ENCODE results near the gene ANKRD28. TPM values are rescaled to one million over a fixed set of nuclear protein-coding genes. Genes with fewer than 3 reads are reported as not detected.

The ANKRD28 gene
- total and polyA plus RNA-seq, 2 of the 4 experiments (the other 2 are of a cell fraction) = 52.6 to 211 TPM

GRCh38 chr3:15726043-15726442 is 71.7 kb downstream of the ANKRD28 start:
- no peak overlapping the region for H2AK9ac ChIP-seq (replicated peaks; ENCODE audit: low read depth, low read length, poor library complexity)
- 0 out of 4 replicates have a peak overlapping the region, but pooled peaks of 1 of the 2 experiments have one; percentile 44 for H4K8ac ChIP-seq (ENCODE audit: low read depth in 2 of 2, low read length in 2 of 2)
- no peak overlapping the region for H2BK15ac ChIP-seq (ENCODE audit: low read depth, low read length)
- H3K4me3 ChIP-seq (ENCODE audit: insufficient read depth, low read depth, low read length) = no peak overlapping the region
- intact Hi-C loops (cut with micrococcal nuclease) = no loop called here
- peaks cover 41% of the 10 kb centered on the region for H3K36me3 ChIP-seq (ENCODE audit: control insufficient read depth, insufficient read depth, low read length)
- H3K23ac ChIP-seq (ENCODE audit: low read depth, low read length) = no peak overlapping the region; the same call in 1 of the 2 replicates
- no peak overlapping the region for H2BK120ac ChIP-seq (ENCODE audit: low read depth, low read length)
- peaks cover 10% of the 10 kb centered on the region for H3K9me1 ChIP-seq (ENCODE audit: insufficient read depth, low read length)
- H3K4me2 ChIP-seq (ENCODE audit: low read depth, low read length) = peak overlapping the region; percentile 48; the same call in 1 of the 2 replicates
- no peaks in the 10 kb centered on the region for H3K27me3 ChIP-seq (ENCODE audit: control insufficient read depth, insufficient read depth, low read length)
- ATAC-seq (ENCODE audit: low read depth) (peak; percentile 74), DNase-seq (peak; percentile 54)
- no peak overlapping the region for H4K5ac ChIP-seq (ENCODE audit: low read depth, low read length)
- CTCF ChIA-PET = interaction anchor here (0.9 kb wide), 1 partner anchor 54 kb away, joined by 3 read pairs; no protein-coding TSS in a partner anchor
- H2BK5ac ChIP-seq (ENCODE audit: low read depth, low read length, poor library complexity, severe bottlenecking) = peak overlapping the region; percentile 52
- BruUV-seq (replicated peaks) = no TSS peak
- H4K20me1 ChIP-seq (ENCODE audit: insufficient read depth, low read length) = no peaks in the 10 kb centered on the region
- peaks cover 5% of the 10 kb centered on the region for H3K4me1 ChIP-seq (ENCODE audit: control insufficient read depth, insufficient read depth, low read length)
- POLR2A ChIA-PET (ENCODE audit: unreplicated experiment) = no interaction called here
- no peak overlapping the region for H2AFZ ChIP-seq (replicated peaks; ENCODE audit: low read length, poor library complexity)
- H4K91ac ChIP-seq (ENCODE audit: insufficient read depth, low read depth, low read length) = no peak overlapping the region
- no peak overlapping the region for H3K18ac ChIP-seq (ENCODE audit: low read depth, low read length)
- in situ Hi-C loops (cut with MboI; ENCODE audit: low sequenced_read_pairs) = no loop called here
- H3K9ac ChIP-seq (ENCODE audit: low read depth, low read length) = no peak overlapping the region
- dilution Hi-C loops (cut with HindIII; ENCODE audit: low sequenced_read_pairs, unreplicated experiment) = no loop called here
- no peak overlapping the region for H3K27ac ChIP-seq (ENCODE audit: insufficient read depth, low read length)
- H3K56ac ChIP-seq (ENCODE audit: extremely low read depth, insufficient read depth, low read length) = no peak overlapping the region
- no peak overlapping the region for H2AK5ac ChIP-seq (ENCODE audit: low read depth, low read length)
- no peak overlapping the region for H2BK20ac ChIP-seq (ENCODE audit: low read depth, low read length)
- no CpG with 5 or more reads among the region's 2 CpGs for WGBS, 2 experiments (ENCODE audit: extremely low coverage in 2 of 2, insufficient read length in 1 of 2)
- H3K14ac ChIP-seq (replicated peaks; ENCODE audit: low read depth, low read length) = no peak overlapping the region
- TF ChIP-seq RAD21 (IDR thresholded peaks at IDR 0.05; ENCODE audit: low read length) (no peak), FOS (IDR thresholded peaks at IDR 0.05; ENCODE audit: low read depth, low read length) (no peak), RFX5 (IDR thresholded peaks at IDR 0.05; ENCODE audit: low read depth, low read length) (no peak), CEBPB (IDR thresholded peaks at IDR 0.05; ENCODE audit: low read depth, low read length) (no peak), CHD1 (IDR thresholded peaks at IDR 0.05; ENCODE audit: low read depth, low read length) (no peak), POLR2A (IDR thresholded peaks at IDR 0.05; ENCODE audit: low read depth, low read length) (no peak), MAZ (IDR thresholded peaks at IDR 0.05; ENCODE audit: borderline replicate concordance, low read depth, low read length) (no peak), MXI1 (IDR thresholded peaks at IDR 0.05; ENCODE audit: borderline replicate concordance, low read depth, low read length) (no peak), MAFK (IDR thresholded peaks at IDR 0.05; ENCODE audit: low read depth, low read length) (no peak), RCOR1 (IDR thresholded peaks at IDR 0.05; ENCODE audit: insufficient replicate concordance, low read length) (no peak), NFE2L2 (IDR thresholded peaks at IDR 0.05; ENCODE audit: low read depth, low read length) (no peak), BHLHE40 (IDR thresholded peaks at IDR 0.05; ENCODE audit: low read depth, low read length) (no peak; the same call in 1 of the 2 replicates)
- no peak overlapping the region for H3K4ac ChIP-seq (ENCODE audit: low read depth, low read length)
- H3K9me3 ChIP-seq (ENCODE audit: control insufficient read depth, insufficient read depth, low read length) = no peaks in the 10 kb centered on the region
- peaks cover 33 to 61% of the 10 kb centered on the region in 2 experiments for H3K79me1 ChIP-seq (ENCODE audit: low read depth in 1 of 2, low read length in 2 of 2)

All from IMR-90 (cell line).